Thyroid gland (tissue), 4 donors: ENCODE results near the gene RABGAP1. TPM values are rescaled to one million over a fixed set of nuclear protein-coding genes. Genes with fewer than 3 reads are reported as not detected.

Experiments
- DNase-seq, 2 donors: peaks; one replicate each; pipeline ENCODE4 v3.0.0-alpha.2; 2019
- H3K27ac ChIP-seq, 3 donors: fragments of 200-600 bp; sonication (generic); 1 replicate in 2 of 3; 2 replicates in 1 of 3; pipeline ENCODE4 v1.5.1; 2016 to 2019; ENCODE audit warnings: mild to moderate bottlenecking in 1 of 3, moderate library complexity in 1 of 3
- H3K27me3 ChIP-seq: fragments of 200-600 bp; sonication (generic); one replicate; pipeline ENCODE4 v1.5.1; 2019
- H3K36me3 ChIP-seq, 2 donors: fragments of 200-600 bp; sonication (generic); one replicate each; pipeline ENCODE4 v1.5.1; 2016 to 2019
- H3K4me1 ChIP-seq, 2 donors: fragments of 200-600 bp; sonication (generic); one replicate each; pipeline ENCODE4 v1.5.1; 2017 to 2019
- H3K4me3 ChIP-seq, 3 donors: fragments of 200-600 bp; sonication (generic); replicated peaks in 1 of 3; 1 replicate in 2 of 3; 2 replicates in 1 of 3; pipeline ENCODE4 v1.5.1; 2016; ENCODE audit warnings: mild to moderate bottlenecking in 1 of 3
- H3K9me3 ChIP-seq: fragments of 200-600 bp; sonication (generic); one replicate; pipeline ENCODE4 v1.5.1; 2017
- CTCF ChIP-seq, 6 experiments: fragments of 200-600 bp in 3 of 6; fragments of 450-650 bp in 3 of 6; sonication (generic) in 3 of 6; IDR thresholded peaks; one replicate each; pipeline ENCODE4 v1.5.1; 2016 to 2019; ENCODE audit warnings: antibody characterized with exemption in 6 of 6, mild to moderate bottlenecking in 2 of 6, inconsistent platforms in 1 of 6, moderate library complexity in 1 of 6
- POLR2A ChIP-seq, 2 donors: fragments of 450-650 bp; IDR thresholded peaks; one replicate each; pipeline ENCODE4 v1.6.1; 2017; ENCODE audit warnings: antibody characterized with exemption in 2 of 2, mild to moderate bottlenecking in 2 of 2, moderate library complexity in 1 of 2
- WGBS, 2 donors: methylation state at CpG; one replicate each; pipeline ENCODE4 v1.1.5; 2017; 5-methylcytosine and 5-hydroxymethylcytosine counted together
- intact Hi-C: fragments of 100-400 bp; cut with DNase I; formaldehyde crosslinking; loops from one replicate; pipeline ENCODE4 v1.15.1; 2023
- total RNA-seq, 4 donors: library from RNA; depleted of rRNA; stranded (reverse); fragments of >200 nt; gene quantifications; one replicate each; pipeline ENCODE4 v1.2.3, GENCODE V29; 2016

The RABGAP1 gene
- total RNA-seq, 4 donors from 2014 or later = 90.7 to 144 (median 127) TPM

- H3K9me3 ChIP-seq = no peaks in the 10 kb centered on the region
- intact Hi-C loops = no loop called here
- H3K27me3 ChIP-seq = no peaks in the 10 kb centered on the region
- peaks cover 22 to 32% of the 10 kb centered on the region in 2 donors for H3K4me1 ChIP-seq
- TF ChIP-seq POLR2A (IDR thresholded peaks at IDR 0.05) (no peak), CTCF (IDR thresholded peaks at IDR 0.05) (no peak)
- no peak for DNase-seq
- peaks cover 0 to 3% of the 10 kb centered on the region in 2 donors for H3K36me3 ChIP-seq
- WGBS, 2 donors = 70 to 73% methylated on average over 3 of the region's 3 CpGs
- H3K27ac ChIP-seq = peak overlapping the region in 1 of 3 donors; percentile 60
- H3K4me3 ChIP-seq = no peak overlapping the region
Measured at GRCh38 chr9:123027517-123027916, 86.7 kb downstream of the RABGAP1 start.

- DNase-seq = no peak
- no peak for TF ChIP-seq CTCF (IDR thresholded peaks at IDR 0.05)
- TF ChIP-seq POLR2A (IDR thresholded peaks at IDR 0.05) = no peak
- H3K4me1 ChIP-seq = peaks cover 26 to 38% of the 10 kb centered on the region in 2 donors
- H3K9me3 ChIP-seq = no peaks in the 10 kb centered on the region
- H3K36me3 ChIP-seq = peaks cover 0 to 2% of the 10 kb centered on the region in 2 donors
- intact Hi-C loops = no loop called here
- H3K4me3 ChIP-seq = no peak overlapping the region
- H3K27me3 ChIP-seq = no peaks in the 10 kb centered on the region
- H3K27ac ChIP-seq = peak overlapping the region in 1 of 3 donors; percentile 60
Measured at GRCh38 chr9:123028136-123028535, 87.3 kb downstream of the RABGAP1 start.

GRCh38 chr9:123028973-123029372, 88.2 kb downstream of the RABGAP1 start:
- Histone ChIP-seq H3K27ac (no peak overlapping the region), H3K9me3 (no peaks in the 10 kb centered on the region), H3K27me3 (no peaks in the 10 kb centered on the region), H3K36me3 (no peaks in the 10 kb centered on the region), H3K4me1 (peaks cover 33 to 46% of the 10 kb centered on the region in 2 donors), H3K4me3 (no peak overlapping the region)
- intact Hi-C loops = no loop called here
- no peak for DNase-seq
- WGBS, 2 donors = 96 to 97% methylated on average over 3 of the region's 3 CpGs
- TF ChIP-seq POLR2A (IDR thresholded peaks at IDR 0.05) (no peak), CTCF (IDR thresholded peaks at IDR 0.05) (no peak)

GRCh38 chr9:123031963-123032362, 91.1 kb downstream of the RABGAP1 start:
- 88 to 90% methylated on average over 1 of the region's 1 CpG for WGBS, 2 donors
- no peak for DNase-seq
- no peaks in the 10 kb centered on the region for H3K9me3 ChIP-seq
- TF ChIP-seq CTCF (IDR thresholded peaks at IDR 0.05) = no peak
- no peak for TF ChIP-seq POLR2A (IDR thresholded peaks at IDR 0.05)
- no peak overlapping the region for H3K4me3 ChIP-seq
- H3K4me1 ChIP-seq = peaks cover 49 to 60% of the 10 kb centered on the region in 2 donors
- H3K27ac ChIP-seq = peak overlapping the region; percentile 78 to 88 (median 83)
- H3K36me3 ChIP-seq = peaks cover 0 to 5% of the 10 kb centered on the region in 2 donors
- no peaks in the 10 kb centered on the region for H3K27me3 ChIP-seq
- intact Hi-C loops = no loop called here

- peak within 1 kb of the TSS in 1 of 3 donors; percentile 5 for H3K4me3 ChIP-seq
- peak within 1 kb of the TSS; percentile 22 to 83 (median 44) for H3K27ac ChIP-seq
- no peaks in the 10 kb centered on the region for H3K27me3 ChIP-seq
- peaks cover 42 to 63% of the 10 kb centered on the region in 2 donors for H3K4me1 ChIP-seq
- no peaks in the 10 kb centered on the region for H3K9me3 ChIP-seq
- TF ChIP-seq POLR2A (IDR thresholded peaks at IDR 0.05) (peak in 1 of 2 donors; percentile 40), CTCF (IDR thresholded peaks at IDR 0.05) (no peak)
- peak in 1 of 2 donors; percentile 28 for DNase-seq
- H3K36me3 ChIP-seq = peaks cover 0 to 5% of the 10 kb centered on the region in 2 donors
- intact Hi-C loops = no loop called here
- WGBS, 2 donors = 43 to 55% methylated on average over 7 of the region's 7 CpGs
Measured at GRCh38 chr9:123033352-123033751, 92.5 kb downstream of the RABGAP1 start, which contains the start of gene GPR21. GPR21 (plus strand) TSS chr9:123033667; CDS start chr9:123034567, 900 bp downstream.
